HL-60 (cell line): ENCODE data around the gene SORL1.

Source experiments
- GABPA ChIP-seq: IDR thresholded peaks from 2 replicates; pipeline ENCODE4 v1.6.1; 2012; ENCODE audit warnings: low read depth
- POLR2AphosphoS5 ChIP-seq: IDR thresholded peaks from 2 replicates; pipeline ENCODE4 v1.6.1; 2012; ENCODE audit warnings: low read depth
- SPI1 ChIP-seq: IDR thresholded peaks from 2 replicates; pipeline ENCODE4 v1.6.1; 2012; ENCODE audit warnings: low read depth, mild to moderate bottlenecking, borderline replicate concordance
- TF ChIP-seq, protein P1 (sequence below): IDR thresholded peaks from one replicate; pipeline ENCODE4 v1.5.1; 2011; ENCODE audit warnings: low read length, control low read depth, inconsistent platforms; ENCODE audit not compliant: insufficient read depth
- TF ChIP-seq, protein P2 (sequence below): IDR thresholded peaks from 2 replicates; pipeline ENCODE4 v1.6.1; 2012; ENCODE audit warnings: low read depth; ENCODE audit not compliant: insufficient replicate concordance

DNA sequence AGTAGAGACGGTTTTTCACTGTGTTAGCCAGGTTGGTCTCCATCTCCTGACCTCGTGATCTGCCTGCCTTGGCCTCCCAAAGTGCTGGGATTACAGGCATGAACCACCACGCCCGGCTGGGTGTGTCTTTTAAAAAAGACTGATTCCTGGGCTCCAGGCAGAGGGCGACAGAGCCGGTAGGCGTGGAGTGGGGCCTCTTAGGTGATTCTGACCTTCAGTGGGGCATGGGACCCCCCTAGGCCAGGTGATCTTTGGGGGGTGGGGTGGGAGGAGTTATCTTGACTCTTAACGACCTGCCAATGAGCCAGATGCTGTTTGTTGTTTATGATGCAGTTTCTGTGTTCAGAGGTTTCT, 13.6 kb downstream of the SORL1 start:
- TF ChIP-seq, protein P1, sequence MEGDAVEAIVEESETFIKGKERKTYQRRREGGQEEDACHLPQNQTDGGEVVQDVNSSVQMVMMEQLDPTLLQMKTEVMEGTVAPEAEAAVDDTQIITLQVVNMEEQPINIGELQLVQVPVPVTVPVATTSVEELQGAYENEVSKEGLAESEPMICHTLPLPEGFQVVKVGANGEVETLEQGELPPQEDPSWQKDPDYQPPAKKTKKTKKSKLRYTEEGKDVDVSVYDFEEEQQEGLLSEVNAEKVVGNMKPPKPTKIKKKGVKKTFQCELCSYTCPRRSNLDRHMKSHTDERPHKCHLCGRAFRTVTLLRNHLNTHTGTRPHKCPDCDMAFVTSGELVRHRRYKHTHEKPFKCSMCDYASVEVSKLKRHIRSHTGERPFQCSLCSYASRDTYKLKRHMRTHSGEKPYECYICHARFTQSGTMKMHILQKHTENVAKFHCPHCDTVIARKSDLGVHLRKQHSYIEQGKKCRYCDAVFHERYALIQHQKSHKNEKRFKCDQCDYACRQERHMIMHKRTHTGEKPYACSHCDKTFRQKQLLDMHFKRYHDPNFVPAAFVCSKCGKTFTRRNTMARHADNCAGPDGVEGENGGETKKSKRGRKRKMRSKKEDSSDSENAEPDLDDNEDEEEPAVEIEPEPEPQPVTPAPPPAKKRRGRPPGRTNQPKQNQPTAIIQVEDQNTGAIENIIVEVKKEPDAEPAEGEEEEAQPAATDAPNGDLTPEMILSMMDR: no peak
- TF ChIP-seq POLR2AphosphoS5 (no peak), SPI1 (no peak), GABPA (no peak)
- TF ChIP-seq, protein P2, sequence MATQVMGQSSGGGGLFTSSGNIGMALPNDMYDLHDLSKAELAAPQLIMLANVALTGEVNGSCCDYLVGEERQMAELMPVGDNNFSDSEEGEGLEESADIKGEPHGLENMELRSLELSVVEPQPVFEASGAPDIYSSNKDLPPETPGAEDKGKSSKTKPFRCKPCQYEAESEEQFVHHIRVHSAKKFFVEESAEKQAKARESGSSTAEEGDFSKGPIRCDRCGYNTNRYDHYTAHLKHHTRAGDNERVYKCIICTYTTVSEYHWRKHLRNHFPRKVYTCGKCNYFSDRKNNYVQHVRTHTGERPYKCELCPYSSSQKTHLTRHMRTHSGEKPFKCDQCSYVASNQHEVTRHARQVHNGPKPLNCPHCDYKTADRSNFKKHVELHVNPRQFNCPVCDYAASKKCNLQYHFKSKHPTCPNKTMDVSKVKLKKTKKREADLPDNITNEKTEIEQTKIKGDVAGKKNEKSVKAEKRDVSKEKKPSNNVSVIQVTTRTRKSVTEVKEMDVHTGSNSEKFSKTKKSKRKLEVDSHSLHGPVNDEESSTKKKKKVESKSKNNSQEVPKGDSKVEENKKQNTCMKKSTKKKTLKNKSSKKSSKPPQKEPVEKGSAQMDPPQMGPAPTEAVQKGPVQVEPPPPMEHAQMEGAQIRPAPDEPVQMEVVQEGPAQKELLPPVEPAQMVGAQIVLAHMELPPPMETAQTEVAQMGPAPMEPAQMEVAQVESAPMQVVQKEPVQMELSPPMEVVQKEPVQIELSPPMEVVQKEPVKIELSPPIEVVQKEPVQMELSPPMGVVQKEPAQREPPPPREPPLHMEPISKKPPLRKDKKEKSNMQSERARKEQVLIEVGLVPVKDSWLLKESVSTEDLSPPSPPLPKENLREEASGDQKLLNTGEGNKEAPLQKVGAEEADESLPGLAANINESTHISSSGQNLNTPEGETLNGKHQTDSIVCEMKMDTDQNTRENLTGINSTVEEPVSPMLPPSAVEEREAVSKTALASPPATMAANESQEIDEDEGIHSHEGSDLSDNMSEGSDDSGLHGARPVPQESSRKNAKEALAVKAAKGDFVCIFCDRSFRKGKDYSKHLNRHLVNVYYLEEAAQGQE: no peak
